Kidney (tissue), 14 donors: ENCODE results near the gene KLF11. TPM values are rescaled to one million over a fixed set of nuclear protein-coding genes. Genes with fewer than 3 reads are reported as not detected.
A peak's percentile ranks its signal among the peaks of the same experiment; 100 is the strongest.

Experiments
- DNase-seq, 5 donors: peaks; one replicate each; pipeline ENCODE4 v3.0.0-alpha.2; 2013 to 2020
- FAIRE-seq: peaks from 2 replicates; lab custom pipeline; 2012; peaks lifted over from hg19 to GRCh38; lab: Jason Lieb, UNC
- H3K27ac ChIP-seq, 2 donors: one replicate each; pipeline ENCODE4 v1.7.0; 2013; ENCODE audit warnings: low read depth in 2 of 2, low read length in 2 of 2, inconsistent platforms in 1 of 2
- H3K27me3 ChIP-seq: one replicate; pipeline ENCODE4 v1.7.1; 2013; ENCODE audit warnings: low read length, inconsistent platforms; ENCODE audit not compliant: control insufficient read depth, insufficient read depth
- H3K36me3 ChIP-seq, 3 donors: one replicate each; pipeline versions ENCODE4 v1.7.0 to v1.7.1; 2013; ENCODE audit warnings: low read length in 3 of 3, control low read depth in 1 of 3, inconsistent platforms in 1 of 3; ENCODE audit not compliant: insufficient read depth in 3 of 3, control insufficient read depth in 2 of 3
- H3K4me1 ChIP-seq, 3 donors: one replicate each; pipeline versions ENCODE4 v1.7.0 to v1.7.1; 2013; ENCODE audit warnings: low read length in 3 of 3, inconsistent platforms in 1 of 3, low read depth in 1 of 3; ENCODE audit not compliant: control insufficient read depth in 2 of 3, insufficient read depth in 2 of 3
- H3K4me3 ChIP-seq, 3 donors: one replicate each; pipeline versions ENCODE4 v1.7.0 to v1.8.1; 2013; ENCODE audit warnings: low read length in 3 of 3, control low read depth in 1 of 3, inconsistent platforms in 1 of 3
- H3K9ac ChIP-seq, 3 donors: one replicate each; pipeline versions ENCODE4 v1.7.0 to v1.7.1; 2013; ENCODE audit warnings: low read length in 3 of 3, control low read depth in 1 of 3, inconsistent platforms in 1 of 3
- H3K9me3 ChIP-seq, 3 donors: one replicate each; pipeline versions ENCODE4 v1.7.0 to v1.7.1; 2013; ENCODE audit warnings: low read length in 3 of 3, control low read depth in 1 of 3, inconsistent platforms in 1 of 3; ENCODE audit not compliant: control insufficient read depth in 2 of 3, insufficient read depth in 1 of 3
- CTCF ChIP-seq: IDR thresholded peaks from 3 replicates; pipeline ENCODE4 v1.5.1; 2012; ENCODE audit warnings: mild to moderate bottlenecking, moderate library complexity, borderline replicate concordance; ENCODE audit not compliant: insufficient read depth; ENCODE audit errors: extremely low read depth
- intact Hi-C: fragments of 100-400 bp; cut with DNase I; formaldehyde crosslinking; loops from one replicate; pipeline ENCODE4 v1.11.1; 2022
- polyA plus RNA-seq: library from polyadenylated mRNA; stranded (reverse); fragments of 350-450 nt; fragmentation: Illumina TruSeq; extraction: RNeasy Lipid Tissue Mini Kit (QIAGEN cat#74804); gene quantifications from one replicate; pipeline ENCODE4 v1.2.3, GENCODE V29; 2014; ENCODE audit warnings: low read depth, low replicate concordance; ENCODE audit not compliant: insufficient read depth
- total RNA-seq: library from RNA; stranded (reverse); fragmentation: NEBNext Ultra II Directional; extraction: Animal tissue kit (Norgen Biotek cat#: 25700); gene quantifications from one replicate; pipeline ENCODE4 v1.2.1, GENCODE V29; 2021
- donor health status: control.
- donor health status: control.
- donor health status: control.
- donor health status: control.
- donor health status: control.
- donor health status: DM: yes; HTN: yes; CAD: no.
- donor health status: Normal renal cell carcinoma (clear cell type).

The KLF11 gene
- total and polyA plus RNA-seq, 2 donors from 2014 or later = 9.4 to 34.0 TPM

GRCh38 chr2:10027660-10028330 is 15.6 kb upstream of the KLF11 start:
- H3K27ac ChIP-seq = no peak overlapping the region

GRCh38 chr2:10028407-10028987 is 14.9 kb upstream of the KLF11 start:
- Histone ChIP-seq H3K36me3 (no peaks in the 10 kb centered on the region), H3K27ac (peak overlapping the region in 1 of 2 donors; percentile 11), H3K4me1 (peaks cover 0 to 7% (median 0%) of the 10 kb centered on the region in 3 donors), H3K9ac (no peak overlapping the region), H3K27me3 (no peaks in the 10 kb centered on the region), H3K4me3 (no peak overlapping the region), H3K9me3 (no peaks in the 10 kb centered on the region)
- intact Hi-C loops = no loop called here
- DNase-seq (peak in 2 of 5 donors; percentile 48 to 53), FAIRE-seq (no peak)
- TF ChIP-seq CTCF = no peak

More at GRCh38 chr2:10027660-10028330, 15.6 kb upstream of the KLF11 start:
- Histone ChIP-seq H3K36me3 (no peaks in the 10 kb centered on the region), H3K4me1 (peaks cover 0 to 7% (median 0%) of the 10 kb centered on the region in 3 donors), H3K27me3 (no peaks in the 10 kb centered on the region), H3K9ac (no peak overlapping the region), H3K9me3 (no peaks in the 10 kb centered on the region), H3K4me3 (no peak overlapping the region)
- intact Hi-C loops = no loop called here
- FAIRE-seq (no peak), DNase-seq (no peak)
- no peak for TF ChIP-seq CTCF

- intact Hi-C loops = no loop called here
- no peak for TF ChIP-seq CTCF
- DNase-seq (peak; percentile 51 to 88 (median 68)), FAIRE-seq (no peak)
- peak overlapping the region; percentile 34 to 55 for H3K27ac ChIP-seq
- H3K9me3 ChIP-seq = no peaks in the 10 kb centered on the region
- H3K36me3 ChIP-seq = no peaks in the 10 kb centered on the region
- H3K9ac ChIP-seq = no peak overlapping the region
- H3K4me1 ChIP-seq = peaks cover 0 to 7% (median 0%) of the 10 kb centered on the region in 3 donors
- H3K4me3 ChIP-seq = no peak overlapping the region
- H3K27me3 ChIP-seq = no peaks in the 10 kb centered on the region
Observed at GRCh38 chr2:10028988-10029874, 14.1 kb upstream of the KLF11 start.
